ENCODE results near the gene GPX3.

DNA sequence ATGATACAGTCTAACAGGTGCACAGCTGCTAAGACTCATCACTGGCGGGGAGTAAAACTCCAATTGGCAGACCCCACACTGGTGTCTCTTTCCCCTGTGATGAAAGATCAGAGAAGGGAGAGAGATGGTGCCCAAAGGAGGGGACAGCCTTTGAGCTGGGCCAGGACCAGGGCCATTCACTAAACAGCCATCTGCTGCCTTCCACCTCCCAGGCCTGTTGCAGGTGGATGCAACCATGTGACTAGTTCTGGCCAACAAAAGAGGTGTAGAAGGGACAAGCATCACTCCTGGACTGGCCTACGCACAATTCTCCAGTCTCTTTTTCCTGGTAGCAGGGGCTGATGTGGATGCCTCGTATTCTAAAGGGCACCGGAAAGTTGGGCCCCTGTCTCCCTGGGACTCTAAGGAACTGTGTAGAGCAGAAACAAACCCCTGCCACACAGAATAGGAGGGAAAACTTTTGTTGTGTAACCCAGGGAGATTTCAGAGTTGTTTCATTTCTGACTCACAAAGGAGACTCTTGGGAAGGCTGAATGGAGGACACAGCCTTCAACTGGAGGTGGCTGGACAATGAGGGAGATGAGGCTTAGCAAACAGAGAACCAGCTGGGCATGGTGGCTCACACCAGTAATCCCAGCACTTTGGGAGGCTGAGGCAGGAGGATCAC, 33.5 kb downstream of the GPX3 start:
- no peak for TF ChIP-seq POLR2AphosphoS5 (IDR thresholded peaks at IDR 0.05)
- TF ChIP-seq, protein P1, sequence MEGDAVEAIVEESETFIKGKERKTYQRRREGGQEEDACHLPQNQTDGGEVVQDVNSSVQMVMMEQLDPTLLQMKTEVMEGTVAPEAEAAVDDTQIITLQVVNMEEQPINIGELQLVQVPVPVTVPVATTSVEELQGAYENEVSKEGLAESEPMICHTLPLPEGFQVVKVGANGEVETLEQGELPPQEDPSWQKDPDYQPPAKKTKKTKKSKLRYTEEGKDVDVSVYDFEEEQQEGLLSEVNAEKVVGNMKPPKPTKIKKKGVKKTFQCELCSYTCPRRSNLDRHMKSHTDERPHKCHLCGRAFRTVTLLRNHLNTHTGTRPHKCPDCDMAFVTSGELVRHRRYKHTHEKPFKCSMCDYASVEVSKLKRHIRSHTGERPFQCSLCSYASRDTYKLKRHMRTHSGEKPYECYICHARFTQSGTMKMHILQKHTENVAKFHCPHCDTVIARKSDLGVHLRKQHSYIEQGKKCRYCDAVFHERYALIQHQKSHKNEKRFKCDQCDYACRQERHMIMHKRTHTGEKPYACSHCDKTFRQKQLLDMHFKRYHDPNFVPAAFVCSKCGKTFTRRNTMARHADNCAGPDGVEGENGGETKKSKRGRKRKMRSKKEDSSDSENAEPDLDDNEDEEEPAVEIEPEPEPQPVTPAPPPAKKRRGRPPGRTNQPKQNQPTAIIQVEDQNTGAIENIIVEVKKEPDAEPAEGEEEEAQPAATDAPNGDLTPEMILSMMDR (IDR thresholded peaks at IDR 0.05), result no peak

All from transverse colon (tissue), 4 donors.